Prostate gland (tissue), 2 donors: ENCODE data around the gene KLHL3.

Experiments used
- CTCF ChIP-seq, 4 experiments: fragments of 200-600 bp in 2 of 4; fragments of 450-650 bp in 2 of 4; sonication (generic) in 2 of 4; IDR thresholded peaks; 1 replicate in 3 of 4; 2 replicates in 1 of 4; pipeline ENCODE4 v1.5.1; 2016 to 2019; ENCODE audit warnings: antibody characterized with exemption in 4 of 4, mild to moderate bottlenecking in 2 of 4, moderate library complexity in 2 of 4
- POLR2A ChIP-seq: fragments of 450-650 bp; IDR thresholded peaks from one replicate; pipeline ENCODE4 v1.6.1; 2016; ENCODE audit warnings: antibody characterized with exemption, mild to moderate bottlenecking
- POLR2AphosphoS5 ChIP-seq: sonication (generic); formaldehyde crosslinking; IDR thresholded peaks from one replicate; pipeline ENCODE4 v1.6.1; 2017; ENCODE audit warnings: antibody characterized with exemption

GRCh38 chr5:137754961-137755762, 19.3 kb upstream of the KLHL3 start:
- TF ChIP-seq POLR2A (no peak), CTCF (IDR thresholded peaks at IDR 0.05) (no peak), POLR2AphosphoS5 (no peak)
